HEK293 (cell line): ENCODE data around the gene NSUN3.

ENCODE experiments used
- CTCF ChIA-PET: fragments of 350-600 bp; formaldehyde crosslinking; extraction: SDS; loops from one replicate; lab custom pipeline; 2021; ENCODE audit warnings: antibody characterized with exemption; lab: Yijun Ruan, JAX
- POLR2A ChIA-PET: fragments of 300-600 bp; formaldehyde crosslinking; extraction: SDS; loops from one replicate; lab custom pipeline; 2020; ENCODE audit warnings: antibody characterized with exemption, inconsistent platforms; lab: Yijun Ruan, JAX
- H3K27ac ChIP-seq: fragments of 200-500 bp; sonication (Bioruptor generic); 2 replicates; pipeline ENCODE4 v1.5.1; 2014; ENCODE audit warnings: low read depth, low read length, control low read depth, inconsistent platforms; ENCODE audit errors: extremely low read depth
- H3K36me3 ChIP-seq, 2 experiments: fragments of 200-500 bp in 1 of 2; sonication (Bioruptor generic) in 1 of 2; 1 replicate in 1 of 2; 2 replicates in 1 of 2; pipeline ENCODE4 v1.5.1; 2014 to 2017; ENCODE audit warnings: inconsistent platforms in 2 of 2, low read length in 2 of 2; ENCODE audit not compliant: control insufficient read depth in 2 of 2, insufficient read depth in 1 of 2
- H3K4me1 ChIP-seq: fragments of 200-500 bp; sonication (Bioruptor generic); 2 replicates; pipeline ENCODE4 v1.5.1; 2014; ENCODE audit warnings: mild to moderate bottlenecking, low read length, inconsistent platforms; ENCODE audit not compliant: control insufficient read depth, insufficient read depth
- H3K4me3 ChIP-seq: 2 replicates; pipeline ENCODE4 v1.5.1; 2011; ENCODE audit warnings: low read depth, mild to moderate bottlenecking, control low read depth, low read length, moderate library complexity
- H3K9me3 ChIP-seq: fragments of 200-500 bp; sonication (Bioruptor generic); 2 replicates; pipeline ENCODE4 v1.5.1; 2014; ENCODE audit warnings: low read depth, low read length, inconsistent platforms; ENCODE audit not compliant: control insufficient read depth, insufficient read depth
- BCL11B ChIP-seq: fragments of 450-650 bp; formaldehyde crosslinking; IDR thresholded peaks from 2 replicates; pipeline ENCODE4 v1.5.1; 2016; ENCODE audit warnings: low read depth, missing biosample characterization, missing genetic modification characterization
- GLIS1 ChIP-seq: fragments of 450-650 bp; formaldehyde crosslinking; IDR thresholded peaks from 2 replicates; pipeline ENCODE4 v1.5.1; 2016; ENCODE audit warnings: missing biosample characterization, missing genetic modification characterization
- MYNN ChIP-seq: fragments of 450-650 bp; formaldehyde crosslinking; IDR thresholded peaks from 2 replicates; pipeline ENCODE4 v1.5.1; 2016; ENCODE audit warnings: missing biosample characterization, missing genetic modification characterization, borderline replicate concordance
- ZBTB11 ChIP-seq: fragments of 450-650 bp; formaldehyde crosslinking; conservative IDR thresholded peaks from 2 replicates; pipeline ENCODE4 v1.5.1; 2016; ENCODE audit warnings: low read depth, missing biosample characterization, missing genetic modification characterization
- ZFP69B ChIP-seq: fragments of 450-650 bp; formaldehyde crosslinking; IDR thresholded peaks from 2 replicates; pipeline ENCODE4 v1.5.1; 2016; ENCODE audit warnings: missing biosample characterization, missing genetic modification characterization
- ZNF112 ChIP-seq: fragments of 450-650 bp; formaldehyde crosslinking; IDR thresholded peaks from 2 replicates; pipeline ENCODE4 v1.5.0; 2017; ENCODE audit warnings: missing biosample characterization, missing genetic modification characterization
- ZNF16 ChIP-seq: fragments of 450-650 bp; formaldehyde crosslinking; IDR thresholded peaks from 2 replicates; pipeline ENCODE4 v1.5.1; 2016; ENCODE audit warnings: low read depth, missing biosample characterization, missing genetic modification characterization
- ZNF335 ChIP-seq: fragments of 450-650 bp; formaldehyde crosslinking; conservative IDR thresholded peaks from 2 replicates; pipeline ENCODE4 v1.5.1; 2016; ENCODE audit warnings: missing biosample characterization, missing genetic modification characterization
- ZNF529 ChIP-seq: fragments of 450-650 bp; formaldehyde crosslinking; IDR thresholded peaks from 2 replicates; pipeline ENCODE4 v1.5.1; 2017; ENCODE audit warnings: missing genetic modification characterization, missing biosample characterization; ENCODE audit not compliant: insufficient replicate concordance
- ZNF571 ChIP-seq: fragments of 450-650 bp; formaldehyde crosslinking; IDR thresholded peaks from 2 replicates; pipeline ENCODE4 v1.5.0; 2017; ENCODE audit warnings: missing biosample characterization, missing genetic modification characterization
- ZNF610 ChIP-seq: fragments of 450-650 bp; formaldehyde crosslinking; IDR thresholded peaks from 2 replicates; pipeline ENCODE4 v1.5.1; 2016; ENCODE audit warnings: missing biosample characterization, missing genetic modification characterization, borderline replicate concordance
- ZNF747 ChIP-seq: fragments of 450-650 bp; formaldehyde crosslinking; IDR thresholded peaks from 2 replicates; pipeline ENCODE4 v1.5.1; 2016; ENCODE audit warnings: missing biosample characterization, missing genetic modification characterization
- TF ChIP-seq, protein P1 (sequence below): fragments of 450-650 bp; formaldehyde crosslinking; IDR thresholded peaks from 2 replicates; pipeline ENCODE4 v1.5.1; 2016; ENCODE audit warnings: missing biosample characterization, missing genetic modification characterization
- TF ChIP-seq, protein P2 (sequence below): fragments of 450-650 bp; IDR thresholded peaks from 2 replicates; pipeline ENCODE4 v1.5.1; 2018; ENCODE audit warnings: missing biosample characterization, missing genetic modification characterization
- TF ChIP-seq, protein P3 (sequence below): fragments of 450-650 bp; formaldehyde crosslinking; IDR thresholded peaks from 2 replicates; pipeline ENCODE4 v1.5.1; 2016; ENCODE audit warnings: missing biosample characterization, missing genetic modification characterization
- TF ChIP-seq, protein P4 (sequence below): fragments of 450-650 bp; formaldehyde crosslinking; IDR thresholded peaks from 2 replicates; pipeline ENCODE4 v1.5.1; 2016; ENCODE audit warnings: missing biosample characterization, missing genetic modification characterization, borderline replicate concordance
- TF ChIP-seq, protein P5 (sequence below): fragments of 450-650 bp; formaldehyde crosslinking; IDR thresholded peaks from 2 replicates; pipeline ENCODE4 v1.5.1; 2017; ENCODE audit warnings: missing biosample characterization, missing genetic modification characterization

Gene NSUN3

DNA sequence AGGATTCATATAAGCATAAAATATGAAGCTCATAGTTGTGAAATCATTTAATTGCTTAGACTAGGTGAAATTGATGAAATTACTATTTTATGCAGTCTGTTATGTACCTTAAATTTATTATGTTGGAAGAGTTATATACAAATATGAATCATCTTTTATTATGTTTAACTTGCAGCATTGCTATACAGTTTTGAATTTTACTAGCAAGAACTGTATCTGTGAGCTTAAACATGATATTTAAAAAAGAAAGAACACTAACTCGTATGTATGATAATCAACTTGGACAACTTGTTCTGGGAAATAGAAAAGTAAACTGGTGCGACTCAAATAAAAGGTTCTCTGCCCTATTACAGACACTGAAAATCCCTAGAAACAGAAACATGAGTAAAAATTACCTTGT, 36.2 kb upstream of the NSUN3 start (continued):
- TF ChIP-seq ZBTB11 (tag by site-specific recombination) (no peak), ZNF529 (no peak), ZNF16 (tag by site-specific recombination) (no peak), MYNN (tag by site-specific recombination) (no peak)
- TF ChIP-seq, protein P1, sequence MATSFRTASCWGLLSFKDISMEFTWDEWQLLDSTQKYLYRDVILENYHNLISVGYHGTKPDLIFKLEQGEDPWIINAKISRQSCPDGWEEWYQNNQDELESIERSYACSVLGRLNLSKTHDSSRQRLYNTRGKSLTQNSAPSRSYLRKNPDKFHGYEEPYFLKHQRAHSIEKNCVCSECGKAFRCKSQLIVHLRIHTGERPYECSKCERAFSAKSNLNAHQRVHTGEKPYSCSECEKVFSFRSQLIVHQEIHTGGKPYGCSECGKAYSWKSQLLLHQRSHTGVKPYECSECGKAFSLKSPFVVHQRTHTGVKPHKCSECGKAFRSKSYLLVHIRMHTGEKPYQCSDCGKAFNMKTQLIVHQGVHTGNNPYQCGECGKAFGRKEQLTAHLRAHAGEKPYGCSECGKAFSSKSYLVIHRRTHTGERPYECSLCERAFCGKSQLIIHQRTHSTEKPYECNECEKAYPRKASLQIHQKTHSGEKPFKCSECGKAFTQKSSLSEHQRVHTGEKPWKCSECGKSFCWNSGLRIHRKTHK (tag by site-specific recombination), result no peak
- TF ChIP-seq, protein P2, sequence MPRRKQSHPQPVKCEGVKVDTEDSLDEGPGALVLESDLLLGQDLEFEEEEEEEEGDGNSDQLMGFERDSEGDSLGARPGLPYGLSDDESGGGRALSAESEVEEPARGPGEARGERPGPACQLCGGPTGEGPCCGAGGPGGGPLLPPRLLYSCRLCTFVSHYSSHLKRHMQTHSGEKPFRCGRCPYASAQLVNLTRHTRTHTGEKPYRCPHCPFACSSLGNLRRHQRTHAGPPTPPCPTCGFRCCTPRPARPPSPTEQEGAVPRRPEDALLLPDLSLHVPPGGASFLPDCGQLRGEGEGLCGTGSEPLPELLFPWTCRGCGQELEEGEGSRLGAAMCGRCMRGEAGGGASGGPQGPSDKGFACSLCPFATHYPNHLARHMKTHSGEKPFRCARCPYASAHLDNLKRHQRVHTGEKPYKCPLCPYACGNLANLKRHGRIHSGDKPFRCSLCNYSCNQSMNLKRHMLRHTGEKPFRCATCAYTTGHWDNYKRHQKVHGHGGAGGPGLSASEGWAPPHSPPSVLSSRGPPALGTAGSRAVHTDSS (tag by site-specific recombination), result no peak

GRCh38 chr3:94028093-94028837, 34.6 kb upstream of the NSUN3 start, which contains the start of gene STX19:
Gene STX19 (minus strand): TSS chr3:94028597. CDS start chr3:94015269, 13,328 bp downstream.
- CTCF ChIA-PET, result interaction anchor here (1.1 kb wide), 2 partner anchors 9 to 24 kb away, joined by 4 to 6 read pairs; no protein-coding TSS in a partner anchor
- POLR2A ChIA-PET, result no interaction called here
- TF ChIP-seq ZFP69B (tag by site-specific recombination) (no peak), BCL11B (tag by site-specific recombination) (no peak), ZNF335 (no peak), ZNF571 (tag by site-specific recombination) (no peak), ZNF610 (no peak)
- TF ChIP-seq, protein P3, sequence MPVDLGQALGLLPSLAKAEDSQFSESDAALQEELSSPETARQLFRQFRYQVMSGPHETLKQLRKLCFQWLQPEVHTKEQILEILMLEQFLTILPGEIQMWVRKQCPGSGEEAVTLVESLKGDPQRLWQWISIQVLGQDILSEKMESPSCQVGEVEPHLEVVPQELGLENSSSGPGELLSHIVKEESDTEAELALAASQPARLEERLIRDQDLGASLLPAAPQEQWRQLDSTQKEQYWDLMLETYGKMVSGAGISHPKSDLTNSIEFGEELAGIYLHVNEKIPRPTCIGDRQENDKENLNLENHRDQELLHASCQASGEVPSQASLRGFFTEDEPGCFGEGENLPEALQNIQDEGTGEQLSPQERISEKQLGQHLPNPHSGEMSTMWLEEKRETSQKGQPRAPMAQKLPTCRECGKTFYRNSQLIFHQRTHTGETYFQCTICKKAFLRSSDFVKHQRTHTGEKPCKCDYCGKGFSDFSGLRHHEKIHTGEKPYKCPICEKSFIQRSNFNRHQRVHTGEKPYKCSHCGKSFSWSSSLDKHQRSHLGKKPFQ (tag by site-specific recombination), result no peak
- H3K4me1 ChIP-seq, result no peaks in the 10 kb centered on the region
- H3K9me3 ChIP-seq, result no peaks in the 10 kb centered on the region
- H3K27ac ChIP-seq, result no peak within 1 kb of the TSS
- no peak within 1 kb of the TSS for H3K4me3 ChIP-seq
- no peaks in the 10 kb centered on the region; a peak in 1 of 3 replicates for H3K36me3 ChIP-seq

DNA sequence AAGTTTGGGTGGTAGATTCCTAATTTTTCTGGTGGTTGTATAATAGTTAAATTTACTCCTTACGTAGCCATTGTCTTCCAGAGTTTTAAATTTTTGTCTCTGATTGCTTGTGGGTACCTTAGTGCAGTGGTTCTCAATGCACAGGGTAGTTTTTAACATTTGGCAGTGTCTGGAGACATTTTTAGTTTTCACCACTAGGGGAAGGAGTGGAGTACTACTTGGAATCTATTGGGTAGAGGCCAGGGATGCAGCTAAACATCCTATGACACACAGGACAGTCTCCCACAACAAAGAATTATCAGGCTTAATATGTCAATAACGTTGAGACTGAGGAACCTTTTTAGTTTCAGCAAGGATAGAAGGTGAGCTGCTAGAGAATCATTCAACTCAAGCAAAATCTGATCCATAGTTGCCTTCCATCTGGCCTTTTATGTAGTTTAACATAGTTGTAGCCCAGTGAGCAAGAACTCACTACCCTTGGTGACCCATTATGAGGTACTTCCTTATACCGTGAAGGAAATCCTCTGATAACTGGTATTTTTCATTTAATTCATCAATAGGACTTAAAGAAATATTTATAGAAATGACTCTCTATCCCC, 25.9 kb upstream of the NSUN3 start:
- Histone ChIP-seq H3K36me3 (peaks cover 0 to 13% of the 10 kb centered on the region in 2 experiments; a peak in 1 of 3 replicates), H3K27ac (no peak overlapping the region), H3K4me3 (no peak overlapping the region), H3K4me1 (no peaks in the 10 kb centered on the region), H3K9me3 (no peaks in the 10 kb centered on the region)
- ChIA-PET CTCF (interaction anchor here (0.8 to 2.0 kb wide), 7 partner anchors 9 to 32 kb away, joined by 3 to 10 read pairs (median 5); partner anchors contain the start of gene STX19), POLR2A (no interaction called here)
- TF ChIP-seq, protein P4, sequence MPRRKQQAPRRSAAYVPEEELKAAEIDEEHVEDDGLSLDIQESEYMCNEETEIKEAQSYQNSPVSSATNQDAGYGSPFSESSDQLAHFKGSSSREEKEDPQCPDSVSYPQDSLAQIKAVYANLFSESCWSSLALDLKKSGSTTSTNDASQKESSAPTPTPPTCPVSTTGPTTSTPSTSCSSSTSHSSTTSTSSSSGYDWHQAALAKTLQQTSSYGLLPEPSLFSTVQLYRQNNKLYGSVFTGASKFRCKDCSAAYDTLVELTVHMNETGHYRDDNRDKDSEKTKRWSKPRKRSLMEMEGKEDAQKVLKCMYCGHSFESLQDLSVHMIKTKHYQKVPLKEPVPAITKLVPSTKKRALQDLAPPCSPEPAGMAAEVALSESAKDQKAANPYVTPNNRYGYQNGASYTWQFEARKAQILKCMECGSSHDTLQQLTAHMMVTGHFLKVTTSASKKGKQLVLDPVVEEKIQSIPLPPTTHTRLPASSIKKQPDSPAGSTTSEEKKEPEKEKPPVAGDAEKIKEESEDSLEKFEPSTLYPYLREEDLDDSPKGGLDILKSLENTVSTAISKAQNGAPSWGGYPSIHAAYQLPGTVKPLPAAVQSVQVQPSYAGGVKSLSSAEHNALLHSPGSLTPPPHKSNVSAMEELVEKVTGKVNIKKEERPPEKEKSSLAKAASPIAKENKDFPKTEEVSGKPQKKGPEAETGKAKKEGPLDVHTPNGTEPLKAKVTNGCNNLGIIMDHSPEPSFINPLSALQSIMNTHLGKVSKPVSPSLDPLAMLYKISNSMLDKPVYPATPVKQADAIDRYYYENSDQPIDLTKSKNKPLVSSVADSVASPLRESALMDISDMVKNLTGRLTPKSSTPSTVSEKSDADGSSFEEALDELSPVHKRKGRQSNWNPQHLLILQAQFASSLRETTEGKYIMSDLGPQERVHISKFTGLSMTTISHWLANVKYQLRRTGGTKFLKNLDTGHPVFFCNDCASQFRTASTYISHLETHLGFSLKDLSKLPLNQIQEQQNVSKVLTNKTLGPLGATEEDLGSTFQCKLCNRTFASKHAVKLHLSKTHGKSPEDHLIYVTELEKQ (tag by site-specific recombination), result no peak
- TF ChIP-seq, protein P5, sequence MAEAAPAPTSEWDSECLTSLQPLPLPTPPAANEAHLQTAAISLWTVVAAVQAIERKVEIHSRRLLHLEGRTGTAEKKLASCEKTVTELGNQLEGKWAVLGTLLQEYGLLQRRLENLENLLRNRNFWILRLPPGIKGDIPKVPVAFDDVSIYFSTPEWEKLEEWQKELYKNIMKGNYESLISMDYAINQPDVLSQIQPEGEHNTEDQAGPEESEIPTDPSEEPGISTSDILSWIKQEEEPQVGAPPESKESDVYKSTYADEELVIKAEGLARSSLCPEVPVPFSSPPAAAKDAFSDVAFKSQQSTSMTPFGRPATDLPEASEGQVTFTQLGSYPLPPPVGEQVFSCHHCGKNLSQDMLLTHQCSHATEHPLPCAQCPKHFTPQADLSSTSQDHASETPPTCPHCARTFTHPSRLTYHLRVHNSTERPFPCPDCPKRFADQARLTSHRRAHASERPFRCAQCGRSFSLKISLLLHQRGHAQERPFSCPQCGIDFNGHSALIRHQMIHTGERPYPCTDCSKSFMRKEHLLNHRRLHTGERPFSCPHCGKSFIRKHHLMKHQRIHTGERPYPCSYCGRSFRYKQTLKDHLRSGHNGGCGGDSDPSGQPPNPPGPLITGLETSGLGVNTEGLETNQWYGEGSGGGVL (tag by site-specific recombination), result no peak
- TF ChIP-seq GLIS1 (tag by site-specific recombination) (no peak), ZNF747 (tag by site-specific recombination) (no peak), ZNF112 (no peak)
